GM18520 (cell line): Measurements from ENCODE around the gene AK8.

ENCODE experiments used
- ATAC-seq: cut with Tn5 transposase; IDR thresholded peaks from one replicate; pipeline ENCODE4 v1.9.1; 2021; ENCODE audit not compliant: unreplicated experiment

AK8 gene

DNA sequence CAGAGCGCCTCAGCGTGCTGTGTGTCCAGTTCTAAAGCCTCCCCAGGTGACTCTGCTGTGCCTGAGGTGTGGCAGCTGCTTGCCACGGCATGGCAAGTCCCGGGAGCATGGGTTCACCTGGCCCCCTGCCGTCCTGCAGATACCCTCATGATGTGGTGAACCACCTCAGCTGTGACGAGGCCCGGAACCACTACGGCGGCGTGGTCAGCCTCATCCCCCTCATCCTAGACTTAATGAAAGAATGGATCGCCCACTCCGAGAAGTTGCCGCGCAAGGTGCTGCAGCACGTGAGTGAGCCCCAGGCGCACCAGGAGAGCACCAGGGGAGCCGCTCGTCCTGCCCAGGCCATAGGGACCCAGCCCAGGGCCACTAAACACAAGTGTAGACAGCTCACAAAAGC is 10.1 kb upstream of the AK8 start:
- no peak for ATAC-seq

DNA sequence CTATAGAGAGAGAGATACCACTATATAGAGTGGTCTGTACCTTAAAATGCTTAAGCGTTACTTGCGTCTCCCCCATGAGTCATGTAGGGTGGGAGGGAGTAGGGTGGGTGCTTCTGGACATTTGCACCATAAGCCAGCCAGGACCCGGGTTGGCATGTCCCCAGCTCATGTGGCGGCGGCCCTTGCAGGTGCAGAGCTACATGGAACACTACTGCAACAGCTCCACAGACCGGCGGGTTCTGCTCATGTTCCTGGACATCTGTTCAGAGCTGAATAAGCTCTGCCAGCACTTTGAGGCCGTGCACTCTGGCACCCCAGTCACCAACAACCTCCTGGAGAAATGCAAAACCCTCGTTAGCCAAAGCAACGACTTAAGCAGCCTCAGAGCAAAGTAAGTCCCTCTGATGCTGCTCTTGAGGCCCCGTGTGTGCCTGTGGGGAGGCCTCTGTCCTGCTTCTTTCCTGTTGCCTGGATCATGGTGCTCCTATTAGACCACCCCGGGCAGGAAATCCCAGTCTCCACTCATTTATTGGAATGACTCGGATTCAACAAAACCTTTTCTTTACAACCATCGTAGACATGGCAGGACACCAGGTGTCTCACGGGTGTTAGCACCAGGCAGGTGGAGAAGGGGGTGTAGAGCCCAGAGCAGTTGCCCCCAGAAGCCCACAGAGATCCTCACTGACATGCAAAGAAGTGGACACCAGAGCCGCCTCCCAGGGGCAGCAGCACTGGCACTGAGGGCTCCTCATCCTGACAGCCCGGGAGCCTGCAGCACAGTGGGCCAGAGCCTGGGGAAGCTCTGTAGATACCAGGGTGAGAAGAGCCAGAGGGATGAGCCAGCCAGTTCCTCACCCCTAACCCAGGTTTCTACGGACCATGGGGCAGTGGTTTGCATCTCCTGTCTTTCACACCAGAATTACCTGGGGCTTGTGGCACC is 9.4 kb upstream of the AK8 start:
- no peak for ATAC-seq

DNA sequence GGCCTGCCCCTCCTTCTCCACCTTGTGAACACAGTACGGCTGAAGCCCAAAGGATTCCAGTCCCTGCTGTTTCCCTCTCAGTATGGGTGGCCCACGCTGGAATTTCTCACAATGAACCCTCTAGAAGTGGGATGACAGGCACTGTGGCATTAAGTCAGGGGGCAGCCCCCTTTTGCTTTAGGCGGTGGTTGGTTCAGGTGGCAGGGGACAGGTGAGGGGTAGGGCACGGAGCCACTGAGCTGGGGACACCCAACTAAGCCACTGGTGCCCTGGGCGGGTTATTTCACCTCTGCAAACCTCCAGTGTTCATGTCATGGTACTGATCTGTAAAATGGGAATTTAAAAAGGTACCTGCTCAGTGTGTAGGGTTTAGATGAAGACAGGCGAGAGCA is 8.2 kb upstream of the AK8 start:
- no peak for ATAC-seq

DNA sequence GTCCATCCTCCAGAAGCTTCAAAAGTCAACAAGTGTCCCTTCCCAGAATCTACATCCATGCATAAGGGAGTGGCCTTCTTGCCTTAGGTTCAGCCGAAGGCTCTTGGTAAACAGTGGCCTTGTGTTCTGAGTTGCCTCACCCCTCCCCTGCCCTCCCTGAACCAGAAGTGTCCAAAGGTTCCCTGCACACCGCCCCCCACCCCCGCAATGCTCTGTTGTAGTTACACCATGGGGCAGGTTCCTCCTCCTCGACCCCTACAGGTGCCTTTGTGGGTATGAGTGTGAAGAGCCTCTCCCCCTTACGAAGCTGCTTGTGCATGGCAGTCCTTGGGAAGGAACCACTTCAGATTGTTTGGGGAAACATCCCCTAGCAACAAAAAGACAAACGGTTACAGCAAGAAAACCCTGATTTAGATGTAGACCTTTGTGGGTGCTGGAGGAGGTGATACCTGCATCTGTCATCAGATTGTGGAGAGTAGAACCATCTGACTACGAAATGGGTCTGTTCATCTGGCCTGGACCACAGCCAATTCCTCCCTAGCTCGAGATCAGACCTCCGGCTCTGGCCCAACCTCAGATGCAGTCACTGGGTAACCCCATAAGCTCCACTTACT is 7.7 kb upstream of the AK8 start:
- no peak for ATAC-seq

DNA sequence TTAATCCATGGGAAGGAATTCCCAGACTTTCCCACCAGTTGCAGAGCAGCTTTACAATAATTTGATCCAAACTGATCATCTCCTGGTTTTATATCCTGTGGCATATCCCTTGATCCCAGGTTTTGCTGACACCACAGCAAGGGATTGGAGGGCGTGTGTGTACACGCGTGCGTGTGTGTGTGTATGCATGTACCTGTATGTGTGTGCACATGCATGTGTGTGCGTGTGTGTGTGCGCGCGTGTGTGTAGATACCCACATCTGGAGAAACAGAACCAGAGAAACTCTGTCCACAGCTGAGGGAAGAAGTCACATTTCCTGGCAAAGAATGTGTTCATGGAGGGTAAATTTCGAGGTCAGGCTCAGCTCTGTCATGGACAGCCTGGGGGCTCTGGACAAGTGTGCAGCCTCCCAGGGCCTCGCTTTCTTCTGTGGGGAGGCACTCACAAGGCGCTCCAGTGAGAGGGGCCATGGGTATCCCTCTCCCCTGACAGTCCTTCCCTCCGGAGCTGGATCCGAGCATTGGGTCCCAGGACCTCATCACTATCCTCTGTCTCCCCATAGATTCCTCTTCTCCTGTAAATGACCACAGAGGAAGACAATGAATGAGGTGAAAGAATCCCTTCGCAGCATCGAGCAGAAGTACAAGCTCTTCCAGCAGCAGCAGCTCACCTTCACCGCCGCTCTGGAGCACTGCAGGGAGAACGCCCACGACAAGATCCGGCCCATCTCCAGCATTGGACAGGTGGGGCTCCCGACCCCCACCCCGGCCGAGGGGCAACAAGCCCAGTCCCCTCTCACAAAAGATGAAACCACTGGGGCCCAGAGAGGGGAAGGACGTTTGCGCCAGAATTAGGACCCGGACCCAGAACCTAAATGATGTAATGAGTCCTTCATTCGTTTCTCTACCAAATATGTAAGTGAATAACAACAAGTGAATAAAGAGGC is 5.5 kb upstream of the AK8 start:
- ATAC-seq: no peak

DNA sequence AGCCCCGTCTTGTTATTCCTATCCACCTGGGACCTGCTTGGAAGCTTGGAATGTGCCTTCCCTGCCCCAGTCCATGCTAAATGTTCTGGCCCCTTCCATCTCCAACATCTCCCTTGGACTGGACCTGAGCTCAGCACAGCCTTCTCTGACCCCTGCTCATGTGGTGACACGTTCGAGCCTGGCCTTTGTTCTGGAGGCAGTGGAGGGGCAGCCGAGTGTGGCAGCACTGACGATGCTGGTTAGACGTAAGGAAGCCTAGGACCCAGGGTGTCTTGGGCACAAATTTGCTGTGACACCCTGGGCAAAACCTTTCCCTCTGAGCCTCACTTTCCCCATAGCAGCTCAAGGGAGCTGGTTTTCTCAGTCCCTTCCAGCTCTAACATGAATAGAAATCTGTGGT is 4.5 kb upstream of the AK8 start:
- no peak for ATAC-seq

DNA sequence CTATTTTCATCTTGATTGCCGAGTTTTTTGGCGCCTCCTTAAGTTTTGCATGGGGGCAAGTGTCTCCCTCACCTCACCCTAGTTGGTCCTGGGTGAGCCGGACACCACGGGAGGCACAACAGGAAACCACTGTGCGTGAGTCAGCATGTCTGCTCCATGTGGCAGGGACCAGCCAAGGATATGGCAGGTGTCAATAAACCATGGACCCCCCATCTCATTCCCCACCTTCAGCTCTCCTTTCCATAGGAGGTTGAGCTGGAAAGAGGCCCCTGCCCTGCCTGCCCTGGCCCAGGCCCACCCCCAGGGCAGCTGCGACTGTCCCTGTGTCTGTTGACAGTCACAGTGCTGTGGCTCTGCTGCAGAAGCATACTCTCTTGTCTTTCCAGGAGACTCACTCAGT is 3.7 kb upstream of the AK8 start:
- no peak for ATAC-seq

DNA sequence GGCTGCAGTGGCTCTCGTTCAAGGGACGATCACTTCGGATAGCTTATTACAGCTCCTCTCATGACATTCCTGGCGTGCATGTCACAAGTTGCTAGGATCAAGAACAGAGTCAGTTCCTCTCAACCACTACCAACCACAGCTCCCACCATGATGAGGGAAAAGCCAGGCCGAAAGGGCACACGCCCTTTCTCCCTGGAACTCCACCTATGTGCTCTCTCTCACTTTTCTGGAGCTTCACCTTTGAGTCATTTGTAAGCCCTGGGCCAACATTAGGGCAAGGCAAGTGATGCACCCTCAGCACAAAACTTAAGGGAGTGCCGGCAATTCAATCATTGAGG is 2.2 kb upstream of the AK8 start:
- no peak for ATAC-seq

DNA sequence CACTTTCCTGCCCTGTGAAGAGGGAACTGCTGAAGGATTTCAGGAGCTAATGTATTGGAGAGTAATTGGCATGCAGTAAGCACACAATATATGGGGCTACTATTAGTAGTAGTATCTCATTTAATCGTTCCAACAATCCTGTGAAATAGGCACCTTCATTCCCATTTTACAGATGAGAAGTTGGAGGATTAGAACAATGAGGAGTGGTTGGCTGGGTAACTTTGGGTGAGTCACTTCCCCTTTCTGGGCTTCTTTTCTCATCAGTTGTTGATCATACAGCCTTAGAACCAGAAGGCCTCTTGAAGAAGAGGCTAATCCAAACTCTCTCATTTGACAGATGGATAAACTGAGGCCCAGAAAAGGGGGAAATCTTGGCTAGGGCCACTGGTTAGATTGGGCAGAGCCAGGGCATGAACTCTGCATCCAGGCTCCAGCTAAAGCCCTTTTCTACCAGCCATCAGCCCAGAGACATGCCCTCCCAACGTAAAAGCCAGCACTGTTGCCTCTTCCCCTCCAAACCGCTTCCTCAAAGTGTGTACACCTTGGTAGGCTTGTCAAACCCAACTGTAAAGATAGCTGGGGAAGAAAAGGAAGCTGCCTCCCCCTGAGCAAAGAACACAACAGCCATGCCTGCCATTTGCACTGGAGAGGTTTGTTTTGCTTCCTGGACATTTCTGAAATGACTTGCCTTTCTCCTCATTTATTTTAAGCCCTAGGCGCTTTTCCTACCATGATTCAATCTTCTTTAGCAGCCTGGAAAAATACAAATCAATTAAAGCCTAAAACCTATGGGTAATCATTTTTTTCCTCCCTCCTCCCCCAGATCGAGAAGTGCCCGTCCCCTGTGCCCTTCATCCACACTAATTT is 1.6 kb upstream of the AK8 start:
- ATAC-seq: no peak

DNA sequence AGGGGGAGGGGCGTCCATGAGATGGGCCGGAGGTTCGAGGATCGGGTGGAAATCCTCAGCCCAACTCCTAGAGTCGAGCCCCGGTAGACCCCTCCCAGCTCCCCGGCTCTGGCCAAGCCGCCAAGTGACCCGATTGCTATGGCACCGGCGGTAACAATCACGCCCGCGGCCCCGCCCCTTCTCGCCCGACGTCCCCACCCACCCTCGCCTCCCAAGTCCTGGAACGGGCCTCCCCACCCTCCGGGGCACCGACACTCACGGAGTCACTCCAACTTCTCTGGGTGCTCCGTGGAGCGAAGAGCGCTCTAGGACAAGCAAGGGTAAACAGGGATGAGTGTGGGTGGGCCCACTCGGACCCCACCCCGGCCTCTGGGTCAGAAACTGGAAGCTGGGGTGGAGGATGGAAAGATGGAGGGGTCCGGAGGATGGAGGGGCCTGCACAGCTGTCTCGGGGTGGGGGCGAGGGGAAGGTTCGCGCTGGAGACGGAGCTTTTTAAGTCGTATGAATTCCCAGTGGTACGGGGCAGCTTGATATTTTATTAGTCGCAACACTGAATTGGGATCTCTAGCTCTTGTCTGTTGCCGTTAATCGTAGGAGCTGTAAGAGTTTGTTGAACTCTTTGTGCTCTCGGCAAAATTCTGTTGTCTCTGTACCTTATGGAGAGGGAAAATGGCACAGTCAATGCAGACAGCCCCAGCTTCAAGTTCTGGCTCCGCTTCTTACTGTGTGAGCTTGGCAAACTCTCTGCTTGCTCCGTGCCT is 792 bp upstream of the AK8 start, which contains the start of gene SPACA9:
SPACA9 (plus strand) TSS at position 204 of the 762 bp plus-strand sequence. CDS start 5,050 bp downstream, outside the sequence.
- no peak for ATAC-seq

DNA sequence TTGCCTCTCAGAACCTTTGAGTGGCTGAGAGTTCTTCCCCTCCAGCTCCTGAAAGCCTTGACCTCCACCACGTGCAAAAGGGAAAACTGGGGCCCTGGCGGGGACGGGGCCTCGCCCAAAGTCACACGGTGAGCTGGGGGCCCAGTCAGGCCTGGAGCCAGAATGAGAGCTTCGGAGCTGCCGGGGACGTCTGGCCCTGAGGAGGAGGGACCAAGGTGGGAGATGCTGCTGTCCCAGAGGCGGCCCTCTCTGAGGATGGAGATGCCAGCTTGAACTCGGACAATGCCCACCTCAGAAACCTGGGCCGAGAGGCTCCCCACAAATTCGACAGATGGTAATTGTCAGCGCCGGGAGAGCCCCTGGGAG is 643 bp downstream of the AK8 start:
- ATAC-seq: no peak

DNA sequence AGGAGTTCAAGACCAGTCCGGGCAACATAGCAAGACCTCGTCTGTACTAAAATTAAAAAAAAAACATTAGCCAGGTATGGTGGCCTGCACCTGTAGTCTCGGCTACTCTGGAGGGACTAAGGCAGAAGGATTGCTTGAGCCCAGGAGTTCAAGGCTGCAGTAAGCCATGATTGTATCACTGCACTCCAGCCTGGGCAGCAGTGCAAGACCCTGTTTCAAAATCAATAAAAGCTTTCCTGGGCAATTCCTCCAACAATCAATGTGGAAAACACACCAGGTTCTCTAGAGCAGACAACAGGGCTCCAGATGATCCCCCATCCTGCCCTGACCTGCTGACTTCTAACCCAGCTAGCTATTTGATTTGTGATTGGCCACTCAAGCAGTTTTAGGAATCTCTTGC is 1.2 kb downstream of the AK8 start:
- no peak for ATAC-seq

DNA sequence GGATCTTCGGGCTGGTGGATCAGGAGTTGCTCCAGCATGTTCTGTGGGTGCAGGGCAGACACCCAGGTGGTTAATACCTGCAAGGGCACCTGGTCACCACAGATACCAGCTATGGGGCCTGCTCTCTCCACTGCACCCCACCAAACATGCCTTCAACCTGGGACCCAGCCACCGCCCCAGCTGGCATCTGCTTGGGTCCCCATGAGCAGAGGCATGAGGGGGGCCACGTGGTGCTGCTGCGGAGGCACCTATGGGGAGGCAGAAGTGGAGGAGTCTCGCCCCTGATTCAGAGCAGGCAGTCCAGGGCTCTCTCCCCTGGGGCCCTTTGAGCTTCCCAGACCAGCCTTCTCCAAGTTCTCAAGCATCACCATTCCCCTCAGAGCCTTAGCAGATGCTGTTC is 2.9 kb downstream of the AK8 start:
- no peak for ATAC-seq

DNA sequence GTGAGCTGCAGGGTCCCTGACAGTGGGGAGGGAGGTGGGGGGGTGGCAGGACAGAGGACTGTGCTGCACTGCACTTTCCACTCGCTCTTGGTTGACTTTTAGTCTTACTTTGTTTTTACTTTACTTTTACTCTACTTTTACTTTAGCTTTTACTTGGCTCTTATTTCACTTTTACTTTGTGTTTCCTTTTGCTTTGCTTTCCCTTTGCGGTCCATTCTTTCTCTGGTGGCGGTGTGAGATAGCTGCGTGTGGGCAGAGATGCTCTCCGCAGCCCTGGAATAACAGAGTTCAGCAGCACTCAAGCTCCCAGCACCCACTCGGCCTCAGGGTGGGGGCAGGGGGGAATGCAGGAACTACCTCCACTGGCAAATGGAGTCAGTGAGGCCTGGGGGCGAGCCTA is 4.7 kb downstream of the AK8 start:
- ATAC-seq: no peak

DNA sequence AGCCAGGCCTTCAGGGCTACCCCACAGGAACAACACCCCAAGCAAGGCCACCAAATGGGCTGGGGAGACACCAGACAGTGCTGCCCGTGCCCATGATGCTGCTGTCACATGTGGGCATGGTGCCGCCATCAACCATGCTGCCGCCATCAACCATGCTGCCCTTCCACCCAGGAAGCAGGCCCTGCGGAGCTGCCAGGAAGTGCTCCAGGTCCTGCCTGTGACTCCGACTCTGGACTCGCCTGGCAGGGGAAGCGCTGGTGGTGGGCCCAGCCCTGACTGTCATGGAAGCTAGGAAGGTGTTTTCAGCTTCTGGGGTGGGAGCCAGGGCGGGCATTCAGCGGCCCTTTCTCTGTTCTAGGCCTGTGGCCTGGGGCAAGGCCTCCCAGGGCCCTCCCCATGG is 8.8 kb downstream of the AK8 start:
- no peak for ATAC-seq

DNA sequence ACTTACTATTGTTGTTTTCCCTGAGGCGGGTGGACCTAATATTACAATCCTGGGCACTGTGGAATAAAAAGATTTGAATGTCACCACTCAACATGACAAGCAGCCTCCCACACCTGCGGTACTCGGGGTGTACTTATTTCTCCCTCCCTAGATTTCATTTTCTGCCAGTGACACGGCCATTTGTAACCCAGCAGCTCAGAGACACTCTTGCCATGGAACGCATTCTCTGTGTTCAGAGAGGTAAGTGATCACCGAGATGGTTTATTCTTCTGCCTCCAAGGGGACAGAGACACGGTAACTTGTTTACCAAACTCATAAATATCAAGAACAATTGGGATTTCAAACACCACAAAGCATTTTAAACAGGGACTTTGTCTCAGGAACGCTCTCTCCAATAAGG is 11.2 kb downstream of the AK8 start:
- ATAC-seq: no peak

DNA sequence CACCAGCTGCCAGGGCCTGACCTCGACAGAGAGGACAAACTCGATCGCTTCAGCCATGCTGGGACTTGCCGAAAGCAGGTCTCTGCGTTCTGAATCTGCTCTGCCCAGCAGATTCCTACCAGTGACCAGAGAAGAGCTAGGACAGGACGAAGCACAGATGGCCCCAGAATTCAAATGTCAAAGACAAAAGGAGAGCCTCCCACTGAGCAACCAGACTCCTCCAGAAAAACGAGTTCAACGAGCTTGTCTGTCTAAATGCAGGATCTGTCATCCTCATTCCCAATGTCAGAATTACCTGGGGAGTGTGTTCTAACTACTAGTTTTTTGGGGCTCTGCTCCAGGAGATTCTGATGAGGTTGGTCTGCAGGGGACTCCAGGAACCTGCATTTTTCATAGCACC is 13.4 kb downstream of the AK8 start:
- no peak for ATAC-seq

DNA sequence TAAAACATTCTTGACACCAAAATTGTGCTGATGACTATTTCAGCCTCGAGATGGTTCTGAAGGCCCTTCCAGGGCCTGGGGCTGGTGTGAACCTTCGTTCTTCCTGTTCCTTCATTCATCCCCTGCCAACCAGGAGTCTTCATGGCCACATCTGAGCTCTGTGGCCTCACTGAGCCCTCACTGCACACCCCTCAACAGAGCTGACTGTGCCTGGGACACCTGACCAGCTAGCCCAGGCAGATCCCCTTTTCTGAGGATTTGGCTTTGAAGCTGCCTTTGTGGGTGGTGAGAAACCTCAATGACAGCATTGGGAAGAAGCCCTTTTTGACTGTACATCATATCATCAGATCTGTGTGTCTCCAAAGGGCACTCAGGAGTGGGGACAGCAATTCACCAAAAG is 13.8 kb downstream of the AK8 start:
- ATAC-seq: no peak

DNA sequence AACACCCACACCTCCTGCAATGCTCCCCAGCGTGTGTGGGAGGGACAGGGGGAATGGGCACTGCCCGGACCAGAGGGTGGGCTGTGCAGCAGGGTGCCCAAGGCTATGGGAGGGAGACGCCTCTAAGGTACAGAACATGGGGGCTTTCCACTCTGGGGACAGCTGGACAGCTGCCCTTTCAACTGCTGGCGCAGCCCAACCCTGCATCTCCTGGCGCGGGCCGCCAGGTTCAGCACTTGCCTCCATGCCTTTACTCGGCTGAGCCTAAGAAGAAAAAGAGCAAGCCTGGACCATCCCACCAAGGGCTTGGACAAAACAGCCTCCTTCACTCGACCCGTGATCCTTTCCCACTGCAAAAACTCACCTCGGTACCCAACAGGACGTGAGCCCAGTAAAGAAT is 15.0 kb downstream of the AK8 start:
- ATAC-seq: no peak

DNA sequence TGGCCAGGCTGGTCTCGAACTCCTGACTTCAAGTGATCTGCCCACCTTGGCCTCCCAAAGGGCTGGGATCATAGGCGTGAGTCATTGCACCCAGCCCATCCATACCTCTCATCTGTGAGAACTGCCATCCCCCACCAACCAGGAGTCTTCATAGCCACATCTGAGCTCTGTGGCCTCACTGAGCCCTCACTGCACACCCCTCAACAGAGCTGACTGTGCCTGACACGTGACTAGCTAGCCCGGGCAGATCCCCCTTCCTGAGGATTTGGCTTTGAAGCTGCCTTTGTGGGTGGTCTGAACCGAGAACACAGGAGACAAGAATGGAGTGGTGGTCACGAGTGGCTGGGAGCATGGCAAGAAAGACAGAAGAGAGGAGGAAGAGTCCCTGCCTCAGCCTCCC is 15.6 kb downstream of the AK8 start:
- no peak for ATAC-seq
